Thyroid gland (tissue), 4 donors: Measurements from ENCODE around the gene CGN.

Experiments
- CTCF ChIP-seq, 6 experiments: fragments of 200-600 bp in 3 of 6; fragments of 450-650 bp in 3 of 6; sonication (generic) in 3 of 6; IDR thresholded peaks; one replicate each; pipeline ENCODE4 v1.5.1; 2016 to 2019; ENCODE audit warnings: antibody characterized with exemption in 6 of 6, mild to moderate bottlenecking in 2 of 6, inconsistent platforms in 1 of 6, moderate library complexity in 1 of 6
- POLR2A ChIP-seq, 2 donors: fragments of 450-650 bp; IDR thresholded peaks; one replicate each; pipeline ENCODE4 v1.6.1; 2017; ENCODE audit warnings: antibody characterized with exemption in 2 of 2, mild to moderate bottlenecking in 2 of 2, moderate library complexity in 1 of 2

- TF ChIP-seq CTCF (IDR thresholded peaks at IDR 0.05), result no peak
- no peak for TF ChIP-seq POLR2A (IDR thresholded peaks at IDR 0.05)
These were observed 35.1 kb downstream of the CGN start for GRCh38 chr1:151546011-151546925.
